SU-DHL-6 (cell line): ENCODE data around the gene MRPL27.
"Not testable (repeated sequence)": the region's sequence is repeated elsewhere in the genome, so short reads cannot be mapped to it uniquely, and the experiment has no call there.

Source experiments
- H2AFZ ChIP-seq: fragments of 200-600 bp; sonication (generic); 2 replicates; pipeline ENCODE4 v1.6.1; 2014; ENCODE audit warnings: low read depth, mild to moderate bottlenecking, moderate library complexity, mixed read lengths, antibody characterized with exemption, low read length; ENCODE audit not compliant: severe bottlenecking
- H3F3A ChIP-seq: fragments of 200-600 bp; shearing (Covaris generic); 2 replicates; pipeline ENCODE4 v1.6.0; 2016; ENCODE audit warnings: antibody characterized with exemption, mild to moderate bottlenecking; ENCODE audit not compliant: insufficient read depth
- H3K27ac ChIP-seq: fragments of 200-600 bp; sonication (generic); 2 replicates; pipeline ENCODE4 v1.5.1; 2016; ENCODE audit warnings: low read depth, mild to moderate bottlenecking, low read length, moderate library complexity, mixed read lengths
- H3K27me3 ChIP-seq: fragments of 200-600 bp; sonication (generic), shearing (Covaris generic); 2 replicates; pipeline ENCODE4 v1.6.0; 2014; ENCODE audit warnings: mild to moderate bottlenecking, low read length
- H3K36me3 ChIP-seq: fragments of 200-600 bp; sonication (generic); 2 replicates; pipeline ENCODE4 v1.6.1; 2014; ENCODE audit warnings: mild to moderate bottlenecking, low read length, mixed read lengths
- H3K4me2 ChIP-seq: fragments of 300-600, 200-600 bp; shearing (Covaris generic), sonication (generic); 2 replicates; pipeline ENCODE4 v1.6.0; 2014; ENCODE audit warnings: low read length, low read depth, mild to moderate bottlenecking; ENCODE audit not compliant: poor library complexity, severe bottlenecking
- H3K4me3 ChIP-seq: fragments of 200-600 bp; sonication (generic); 2 replicates; pipeline ENCODE4 v1.5.1; 2014; ENCODE audit warnings: antibody characterized with exemption, low read length, mild to moderate bottlenecking, mixed read lengths; ENCODE audit not compliant: insufficient read depth, poor library complexity, severe bottlenecking
- H3K79me2 ChIP-seq: fragments of 200-600 bp; sonication (generic); 2 replicates; pipeline ENCODE4 v1.6.1; 2014; ENCODE audit warnings: mild to moderate bottlenecking, low read length, moderate library complexity; ENCODE audit not compliant: insufficient read depth
- H3K9ac ChIP-seq: fragments of 200-600 bp; sonication (generic); 2 replicates; pipeline ENCODE4 v1.7.0; 2014; ENCODE audit warnings: mild to moderate bottlenecking, low read length
- H3K9me2 ChIP-seq: fragments of 200-600 bp; sonication (generic); replicated peaks from 2 replicates; pipeline ENCODE4 v1.6.1; 2014; ENCODE audit warnings: low read length; ENCODE audit not compliant: insufficient read depth
- H3K9me3 ChIP-seq: fragments of 200-600 bp; sonication (generic); 2 replicates; pipeline ENCODE4 v1.6.1; 2014; ENCODE audit warnings: low read length, mixed read lengths; ENCODE audit not compliant: insufficient read depth
- H4K20me1 ChIP-seq: fragments of 200-600 bp; sonication (generic); 2 replicates; pipeline ENCODE4 v1.6.1; 2014; ENCODE audit warnings: low read depth, mild to moderate bottlenecking, antibody characterized with exemption, low read length, moderate library complexity, mixed read lengths
- CTCF ChIP-seq: fragments of 200-600 bp; sonication (generic); IDR thresholded peaks from one replicate; pipeline ENCODE4 v1.5.1; 2017; ENCODE audit warnings: antibody characterized with exemption, mild to moderate bottlenecking, low read length, moderate library complexity; ENCODE audit not compliant: insufficient read depth, poor library complexity, severe bottlenecking
- EZH2phosphoT487 ChIP-seq: fragments of 200-600 bp; sonication (generic), shearing (Covaris generic); conservative IDR thresholded peaks from 2 replicates; pipeline ENCODE4 v1.6.1; 2018; ENCODE audit warnings: mild to moderate bottlenecking, antibody characterized with exemption, low read length, moderate library complexity, mixed read lengths

Gene MRPL27

GRCh38 chr17:50339381-50339780 lies 33.6 kb downstream of the MRPL27 start:
- no peak overlapping the region for H3K4me2 ChIP-seq

GRCh38 chr17:50338645-50339044 lies 34.3 kb downstream of the MRPL27 start:
- Histone ChIP-seq H3K9ac (no peak overlapping the region), H3K79me2 (no peaks in the 10 kb centered on the region), H3K9me2 (no peaks in the 10 kb centered on the region), H3K4me2 (no peak overlapping the region), H4K20me1 (no peaks in the 10 kb centered on the region), H3K27ac (no peak overlapping the region), H2AFZ (no peak overlapping the region), H3K36me3 (no peaks in the 10 kb centered on the region), H3F3A (no peaks in the 10 kb centered on the region), H3K27me3 (no peaks in the 10 kb centered on the region), H3K9me3 (peaks cover 13% of the 10 kb centered on the region; the same call in 1 of the 2 replicates), H3K4me3 (no peak overlapping the region)
- TF ChIP-seq EZH2phosphoT487 (no peak), CTCF (no peak)

More at GRCh38 chr17:50339381-50339780, 33.6 kb downstream of the MRPL27 start:
- H3K36me3 ChIP-seq = no peaks in the 10 kb centered on the region
- H3K79me2 ChIP-seq = no peaks in the 10 kb centered on the region
- H3K9me3 ChIP-seq = peaks cover 13% of the 10 kb centered on the region; the same call in 1 of the 2 replicates
- no peaks in the 10 kb centered on the region for H3K27me3 ChIP-seq
- H3F3A ChIP-seq = no peaks in the 10 kb centered on the region
- H4K20me1 ChIP-seq = no peaks in the 10 kb centered on the region
- H2AFZ ChIP-seq = no peak overlapping the region
- TF ChIP-seq CTCF = no peak
- no peak for TF ChIP-seq EZH2phosphoT487
- no peak overlapping the region for H3K27ac ChIP-seq
- H3K4me3 ChIP-seq = no peak overlapping the region
- H3K9ac ChIP-seq = no peak overlapping the region
- H3K9me2 ChIP-seq = no peaks in the 10 kb centered on the region

GRCh38 chr17:50337956-50338355 lies 35.0 kb downstream of the MRPL27 start:
- no peaks in the 10 kb centered on the region for H4K20me1 ChIP-seq
- H3K79me2 ChIP-seq = no peaks in the 10 kb centered on the region
- H3K27me3 ChIP-seq = no peaks in the 10 kb centered on the region
- no peaks in the 10 kb centered on the region for H3K9me2 ChIP-seq
- H3K4me2 ChIP-seq = no peak overlapping the region
- no peak overlapping the region for H3K4me3 ChIP-seq
- TF ChIP-seq EZH2phosphoT487 (no peak), CTCF (no peak)
- H3F3A ChIP-seq = no peaks in the 10 kb centered on the region
- peaks cover 13% of the 10 kb centered on the region; the same call in 1 of the 2 replicates for H3K9me3 ChIP-seq
- H2AFZ ChIP-seq = no peak overlapping the region
- H3K36me3 ChIP-seq = no peaks in the 10 kb centered on the region
- H3K27ac ChIP-seq = no peak overlapping the region
- no peak overlapping the region for H3K9ac ChIP-seq

- not testable (repeated sequence) for H3K79me2 ChIP-seq, H3K27me3 ChIP-seq, H3K27ac ChIP-seq, H3K9me2 ChIP-seq, H3K36me3 ChIP-seq, H4K20me1 ChIP-seq, H2AFZ ChIP-seq, H3K9ac ChIP-seq, H3K4me3 ChIP-seq, H3K9me3 ChIP-seq, H3F3A ChIP-seq, H3K4me2 ChIP-seq
Observed at GRCh38 chr17:50333291-50334057, 39.5 kb downstream of the MRPL27 start.
